Upper lobe of left lung (tissue), 6 donors: Measurements from ENCODE around the gene AGAP3. TPM values are rescaled to one million over a fixed set of nuclear protein-coding genes. Genes with fewer than 3 reads are reported as not detected.

Source experiments
- ATAC-seq, 2 donors: fragments of 200-7000 bp; cut with Tn5 transposase; one replicate each; pipeline ENCODE4 v1.9.1; 2022; ENCODE audit warnings: mild to moderate bottlenecking in 2 of 2, moderate library complexity in 2 of 2; ENCODE audit not compliant: low FRiP score in 2 of 2
- DNase-seq, 2 donors: peaks; one replicate each; pipeline ENCODE4 v3.0.0-alpha.2; 2019 to 2020
- H3K27ac ChIP-seq, 4 donors: fragments of 200-600 bp; sonication (generic); one replicate each; pipeline ENCODE4 v1.5.1; 2016 to 2019
- H3K27me3 ChIP-seq, 4 donors: fragments of 200-600 bp; sonication (generic); one replicate each; pipeline ENCODE4 v1.5.1; 2017 to 2019
- H3K36me3 ChIP-seq, 4 donors: fragments of 200-600 bp; sonication (generic); one replicate each; pipeline ENCODE4 v1.5.1; 2016 to 2019
- H3K4me1 ChIP-seq, 4 donors: fragments of 200-600 bp; sonication (generic); one replicate each; pipeline ENCODE4 v1.5.1; 2018 to 2019
- H3K4me3 ChIP-seq, 4 donors: fragments of 200-600 bp; sonication (generic); one replicate each; pipeline ENCODE4 v1.5.1; 2017 to 2019; ENCODE audit warnings: mild to moderate bottlenecking in 2 of 4, moderate library complexity in 1 of 4
- H3K9me3 ChIP-seq, 4 donors: fragments of 200-600 bp; sonication (generic); one replicate each; pipeline ENCODE4 v1.5.1; 2018 to 2019
- CTCF ChIP-seq, 6 experiments: fragments of 450-650 bp in 4 of 6; fragments of 200-600 bp in 2 of 6; sonication (generic) in 2 of 6; IDR thresholded peaks; one replicate each; pipeline ENCODE4 v1.5.1; 2016 to 2019; ENCODE audit warnings: antibody characterized with exemption in 6 of 6
- EP300 ChIP-seq, 4 donors: sonication (generic); formaldehyde crosslinking; IDR thresholded peaks; one replicate each; pipeline ENCODE4 v1.5.1; 2017; ENCODE audit warnings: antibody characterized with exemption in 4 of 4, control low read depth in 2 of 4
- POLR2A ChIP-seq, 4 donors: fragments of 450-650 bp; IDR thresholded peaks; one replicate each; pipeline ENCODE4 v1.5.1; 2016 to 2017; ENCODE audit warnings: antibody characterized with exemption in 4 of 4, mild to moderate bottlenecking in 2 of 4
- POLR2AphosphoS5 ChIP-seq, 2 donors: sonication (generic); formaldehyde crosslinking; IDR thresholded peaks; one replicate each; pipeline ENCODE4 v1.5.1; 2017; ENCODE audit warnings: antibody characterized with exemption in 2 of 2
- WGBS, 2 donors: methylation state at CpG; one replicate each; pipeline ENCODE4 v1.1.5; 2017 to 2018; 5-methylcytosine and 5-hydroxymethylcytosine counted together
- total RNA-seq, 6 donors: library from RNA; depleted of rRNA in 4 of 6; stranded (reverse); fragments of >200 nt in 4 of 6; gene quantifications; one replicate each; pipeline versions ENCODE4 v1.1.0 to v1.2.1, GENCODE V29; 2016 to 2021
- donor health status: DM: no; HTN: no; CAD: no; lungs with moderate emphysema.
- donor health status: DM: no; HTN: yes; CAD: no; lungs with severe emphysema.

Gene AGAP3
- total RNA-seq, 6 donors from 2014 or later: 122 to 350 (median 182) TPM

DNA sequence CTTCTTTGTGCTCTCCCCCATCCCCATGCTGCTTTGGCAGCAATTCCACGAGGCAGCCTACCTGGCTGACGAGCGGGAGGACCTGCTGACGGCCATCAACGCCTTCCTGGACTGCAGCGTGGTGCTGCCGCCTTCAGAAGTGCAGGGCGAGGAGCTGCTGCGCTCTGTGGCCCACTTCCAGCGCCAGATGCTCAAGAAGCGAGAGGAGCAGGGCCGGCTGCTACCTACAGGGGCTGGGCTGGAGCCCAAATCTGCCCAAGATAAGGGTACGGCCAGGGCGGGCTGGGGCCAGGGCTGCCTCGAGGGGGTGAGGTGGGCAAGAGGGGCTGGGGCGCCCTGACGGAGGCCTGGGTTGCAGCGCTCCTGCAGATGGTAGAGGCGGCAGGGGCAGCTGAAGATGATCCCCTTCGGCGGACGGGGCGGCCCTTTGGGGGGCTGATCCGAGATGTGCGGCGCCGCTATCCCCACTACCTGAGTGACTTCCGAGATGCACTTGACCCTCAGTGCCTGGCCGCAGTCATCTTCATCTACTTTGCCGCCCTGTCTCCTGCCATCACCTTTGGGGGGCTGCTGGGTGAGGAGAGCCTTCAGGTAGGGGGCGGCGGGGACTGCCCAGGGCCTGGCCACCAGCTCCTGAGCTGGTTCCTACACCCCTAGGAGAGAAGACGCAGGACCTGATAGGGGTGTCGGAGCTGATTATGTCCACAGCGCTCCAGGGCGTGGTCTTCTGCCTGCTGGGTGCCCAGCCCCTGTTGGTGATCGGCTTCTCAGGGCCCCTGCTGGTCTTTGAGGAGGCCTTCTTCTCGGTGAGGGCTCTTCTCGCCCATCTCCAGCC lies 15.0 kb upstream of the AGAP3 start:
- H3K4me1 ChIP-seq: no peaks in the 10 kb centered on the region
- H3K36me3 ChIP-seq: peaks cover 39 to 100% (median 98%) of the 10 kb centered on the region in 4 donors
- no peak for TF ChIP-seq POLR2A (IDR thresholded peaks at IDR 0.05)
- TF ChIP-seq CTCF (IDR thresholded peaks at IDR 0.05): no peak
- TF ChIP-seq EP300 (IDR thresholded peaks at IDR 0.05): no peak
- TF ChIP-seq POLR2AphosphoS5 (IDR thresholded peaks at IDR 0.05): no peak
- DNase-seq (peak in 1 of 2 donors; percentile 82), ATAC-seq (no peak)
- no peak overlapping the region for H3K27ac ChIP-seq
- 92 to 97% methylated on average over 24 to 33 of the region's 39 CpGs for WGBS, 2 donors
- no peaks in the 10 kb centered on the region for H3K27me3 ChIP-seq
- H3K9me3 ChIP-seq: no peaks in the 10 kb centered on the region
- H3K4me3 ChIP-seq: no peak overlapping the region

GRCh38 chr7:151073990-151074389 lies 12.3 kb upstream of the AGAP3 start:
- TF ChIP-seq EP300 (IDR thresholded peaks at IDR 0.05) (no peak), POLR2A (IDR thresholded peaks at IDR 0.05) (no peak), CTCF (IDR thresholded peaks at IDR 0.05) (no peak), POLR2AphosphoS5 (IDR thresholded peaks at IDR 0.05) (no peak)
- Histone ChIP-seq H3K4me1 (peaks cover 0 to 10% (median 5%) of the 10 kb centered on the region in 4 donors), H3K36me3 (peaks cover 21 to 86% (median 76%) of the 10 kb centered on the region in 4 donors), H3K9me3 (no peaks in the 10 kb centered on the region), H3K27me3 (no peaks in the 10 kb centered on the region), H3K27ac (no peak overlapping the region), H3K4me3 (no peak overlapping the region)
- DNase-seq (peak in 1 of 2 donors; percentile 64), ATAC-seq (no peak)
- WGBS, 2 donors: 81 to 88% methylated on average over 10 to 17 of the region's 17 CpGs

GRCh38 chr7:151074817-151075661 lies 11.2 kb upstream of the AGAP3 start:
- Histone ChIP-seq H3K27ac (no peak overlapping the region), H3K27me3 (no peaks in the 10 kb centered on the region), H3K36me3 (peaks cover 18 to 76% (median 65%) of the 10 kb centered on the region in 4 donors), H3K4me3 (no peak overlapping the region), H3K4me1 (peaks cover 9 to 20% (median 16%) of the 10 kb centered on the region in 4 donors), H3K9me3 (no peaks in the 10 kb centered on the region)
- TF ChIP-seq POLR2AphosphoS5 (IDR thresholded peaks at IDR 0.05) (no peak), CTCF (IDR thresholded peaks at IDR 0.05) (no peak), EP300 (IDR thresholded peaks at IDR 0.05) (no peak), POLR2A (IDR thresholded peaks at IDR 0.05) (no peak)
- WGBS, 2 donors: 96 to 97% methylated on average over 14 to 26 of the region's 26 CpGs
- ATAC-seq (no peak), DNase-seq (peak in 1 of 2 donors; percentile 60)

GRCh38 chr7:151075662-151075971 lies 10.7 kb upstream of the AGAP3 start:
- ATAC-seq: no peak
- H3K27me3 ChIP-seq: no peaks in the 10 kb centered on the region
- peaks cover 9 to 23% (median 17%) of the 10 kb centered on the region in 4 donors for H3K4me1 ChIP-seq
- DNase-seq: no peak
- WGBS, 2 donors: 84 to 90% methylated on average over 6 to 7 of the region's 7 CpGs
- no peak overlapping the region for H3K27ac ChIP-seq
- no peak overlapping the region for H3K4me3 ChIP-seq
- TF ChIP-seq POLR2A (IDR thresholded peaks at IDR 0.05) (no peak), POLR2AphosphoS5 (IDR thresholded peaks at IDR 0.05) (no peak), CTCF (IDR thresholded peaks at IDR 0.05) (no peak), EP300 (IDR thresholded peaks at IDR 0.05) (no peak)
- H3K9me3 ChIP-seq: no peaks in the 10 kb centered on the region
- H3K36me3 ChIP-seq: peaks cover 12 to 70% (median 60%) of the 10 kb centered on the region in 4 donors
